ENCODE results near the gene RAPGEF1. TPM values are rescaled to one million over a fixed set of nuclear protein-coding genes. Genes with fewer than 3 reads are reported as not detected.

RAPGEF1 gene
- total and polyA plus RNA-seq, 2 of the 13 experiments (the other 11 are each of a cell fraction or from before 2014, with no cell fraction given), result 21.2 to 38.9 TPM

DNA sequence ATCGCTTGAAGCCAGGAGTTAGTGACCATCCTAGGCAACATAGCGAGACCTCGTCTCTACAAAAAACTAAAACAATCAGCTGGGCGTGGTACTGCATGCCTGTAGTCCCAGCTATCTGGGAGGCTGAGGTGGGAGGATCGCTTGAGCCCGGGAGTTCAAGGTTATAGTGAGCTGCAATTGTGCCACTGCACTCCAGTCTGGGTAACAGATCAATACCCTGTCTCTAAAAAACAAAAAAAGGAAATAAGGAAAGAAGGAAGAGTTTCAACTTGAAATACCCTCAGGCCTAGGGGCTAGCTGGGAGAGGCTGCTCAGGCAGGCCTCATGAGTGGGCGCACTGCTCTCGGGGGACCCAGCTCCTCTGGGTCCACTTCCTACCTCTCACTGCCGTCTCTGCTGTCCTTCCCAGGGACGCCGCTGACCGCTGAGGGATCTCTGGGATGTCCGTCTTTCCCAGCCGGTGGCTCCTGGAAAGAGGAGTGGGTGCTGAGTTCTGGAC is 138.1 kb downstream of the RAPGEF1 start (continued):
- TF ChIP-seq, protein P1, sequence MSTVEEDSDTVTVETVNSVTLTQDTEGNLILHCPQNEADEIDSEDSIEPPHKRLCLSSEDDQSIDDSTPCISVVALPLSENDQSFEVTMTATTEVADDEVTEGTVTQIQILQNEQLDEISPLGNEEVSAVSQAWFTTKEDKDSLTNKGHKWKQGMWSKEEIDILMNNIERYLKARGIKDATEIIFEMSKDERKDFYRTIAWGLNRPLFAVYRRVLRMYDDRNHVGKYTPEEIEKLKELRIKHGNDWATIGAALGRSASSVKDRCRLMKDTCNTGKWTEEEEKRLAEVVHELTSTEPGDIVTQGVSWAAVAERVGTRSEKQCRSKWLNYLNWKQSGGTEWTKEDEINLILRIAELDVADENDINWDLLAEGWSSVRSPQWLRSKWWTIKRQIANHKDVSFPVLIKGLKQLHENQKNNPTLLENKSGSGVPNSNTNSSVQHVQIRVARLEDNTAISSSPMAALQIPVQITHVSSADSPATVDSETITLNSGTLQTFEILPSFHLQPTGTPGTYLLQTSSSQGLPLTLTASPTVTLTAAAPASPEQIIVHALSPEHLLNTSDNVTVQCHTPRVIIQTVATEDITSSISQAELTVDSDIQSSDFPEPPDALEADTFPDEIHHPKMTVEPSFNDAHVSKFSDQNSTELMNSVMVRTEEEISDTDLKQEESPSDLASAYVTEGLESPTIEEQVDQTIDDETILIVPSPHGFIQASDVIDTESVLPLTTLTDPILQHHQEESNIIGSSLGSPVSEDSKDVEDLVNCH (CRISPR knock-in tag; IDR thresholded peaks at IDR 0.05), result no peak
- TF ChIP-seq ZNF264 (CRISPR knock-in tag; IDR thresholded peaks at IDR 0.05), result peak; percentile 95
- TF ChIP-seq ZNF468 (CRISPR knock-in tag; IDR thresholded peaks at IDR 0.05), result no peak
- no peak for TF ChIP-seq E2F2 (CRISPR knock-in tag; IDR thresholded peaks at IDR 0.05; ENCODE audit: borderline replicate concordance)
- no peak for TF ChIP-seq ZNF329 (CRISPR knock-in tag; IDR thresholded peaks at IDR 0.05; ENCODE audit: low read depth)
- no peak for TF ChIP-seq RBAK (CRISPR knock-in tag; IDR thresholded peaks at IDR 0.05)
- no peak for TF ChIP-seq TARDBP (CRISPR knock-in tag; IDR thresholded peaks at IDR 0.05)
- TF ChIP-seq, protein P2, sequence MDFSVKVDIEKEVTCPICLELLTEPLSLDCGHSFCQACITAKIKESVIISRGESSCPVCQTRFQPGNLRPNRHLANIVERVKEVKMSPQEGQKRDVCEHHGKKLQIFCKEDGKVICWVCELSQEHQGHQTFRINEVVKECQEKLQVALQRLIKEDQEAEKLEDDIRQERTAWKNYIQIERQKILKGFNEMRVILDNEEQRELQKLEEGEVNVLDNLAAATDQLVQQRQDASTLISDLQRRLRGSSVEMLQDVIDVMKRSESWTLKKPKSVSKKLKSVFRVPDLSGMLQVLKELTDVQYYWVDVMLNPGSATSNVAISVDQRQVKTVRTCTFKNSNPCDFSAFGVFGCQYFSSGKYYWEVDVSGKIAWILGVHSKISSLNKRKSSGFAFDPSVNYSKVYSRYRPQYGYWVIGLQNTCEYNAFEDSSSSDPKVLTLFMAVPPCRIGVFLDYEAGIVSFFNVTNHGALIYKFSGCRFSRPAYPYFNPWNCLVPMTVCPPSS (IDR thresholded peaks at IDR 0.05), result no peak
- no peak for TF ChIP-seq NRL (CRISPR knock-in tag; IDR thresholded peaks at IDR 0.05; ENCODE audit: borderline replicate concordance)
- no peak for TF ChIP-seq ZNF746 (CRISPR knock-in tag; IDR thresholded peaks at IDR 0.05)
- TF ChIP-seq ZNF629 (CRISPR knock-in tag; conservative IDR thresholded peaks at IDR 0.05), result 0 out of 2 replicates have a peak, but pooled peaks have one; percentile 49
- peak; percentile 98 for TF ChIP-seq SP5 (CRISPR knock-in tag; IDR thresholded peaks at IDR 0.05; ENCODE audit: borderline replicate concordance, low read depth)
- no peak for TF ChIP-seq DNMT1 (CRISPR knock-in tag; IDR thresholded peaks at IDR 0.05)
- no peak for TF ChIP-seq FOXA1 (IDR thresholded peaks at IDR 0.05)
- no peak for TF ChIP-seq FOXA1 (CRISPR knock-in tag; IDR thresholded peaks at IDR 0.05)
- TF ChIP-seq ZNF891 (CRISPR knock-in tag; IDR thresholded peaks at IDR 0.05), result no peak
- no peak for TF ChIP-seq RELA (CRISPR knock-in tag; IDR thresholded peaks at IDR 0.05)
- TF ChIP-seq ZHX2 (IDR thresholded peaks at IDR 0.05; ENCODE audit: low read depth), result no peak
- no peak; the same call in 1 of the 2 replicates for TF ChIP-seq ZHX2 (CRISPR knock-in tag; IDR thresholded peaks at IDR 0.05; ENCODE audit: borderline replicate concordance)
- TF ChIP-seq PCBP1 (IDR thresholded peaks at IDR 0.05; ENCODE audit: borderline replicate concordance, low read depth, low read length), result no peak
